Measurements from ENCODE around the gene PRDM16. TPM values are rescaled to one million over a fixed set of nuclear protein-coding genes. Genes with fewer than 3 reads are reported as not detected.

The PRDM16 gene
- total RNA-seq, 4 donors from 2014 or later, result 0.26 to 7.7 (median 0.35) TPM; not detected in 1

DNA sequence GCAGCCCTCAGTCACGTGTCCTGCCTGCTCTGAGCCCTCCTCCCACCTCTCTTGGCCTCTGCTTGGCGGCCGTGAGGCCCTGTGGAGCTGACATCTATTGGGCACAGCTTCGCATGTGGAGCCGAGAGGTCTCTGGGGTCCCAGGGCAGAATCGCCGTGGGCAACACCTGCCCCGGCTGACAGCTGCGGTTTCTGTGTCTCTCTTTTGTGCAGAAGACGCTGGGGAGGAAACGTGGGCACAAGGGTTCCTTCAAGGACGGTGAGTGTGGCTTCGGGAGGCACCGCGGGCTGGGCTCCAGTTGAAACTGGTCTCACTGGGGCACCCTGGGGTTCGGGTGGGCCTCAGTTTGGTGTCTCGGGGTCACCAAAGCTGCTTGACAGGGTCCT, 396.9 kb downstream of the PRDM16 start:
- Histone ChIP-seq H3K4me3 (no peak overlapping the region), H3K27me3 (no peaks in the 10 kb centered on the region), H3K36me3 (no peaks in the 10 kb centered on the region), H3K4me1 (no peaks in the 10 kb centered on the region), H3K9me3 (no peaks in the 10 kb centered on the region), H3K27ac (no peak overlapping the region)
- intact Hi-C loops (cut with DNase I; ENCODE audit: low total_unique reads), result no loop called here
- DNase-seq, result no peak
- no peak for TF ChIP-seq POLR2A (IDR thresholded peaks at IDR 0.05)
- TF ChIP-seq, protein P1, sequence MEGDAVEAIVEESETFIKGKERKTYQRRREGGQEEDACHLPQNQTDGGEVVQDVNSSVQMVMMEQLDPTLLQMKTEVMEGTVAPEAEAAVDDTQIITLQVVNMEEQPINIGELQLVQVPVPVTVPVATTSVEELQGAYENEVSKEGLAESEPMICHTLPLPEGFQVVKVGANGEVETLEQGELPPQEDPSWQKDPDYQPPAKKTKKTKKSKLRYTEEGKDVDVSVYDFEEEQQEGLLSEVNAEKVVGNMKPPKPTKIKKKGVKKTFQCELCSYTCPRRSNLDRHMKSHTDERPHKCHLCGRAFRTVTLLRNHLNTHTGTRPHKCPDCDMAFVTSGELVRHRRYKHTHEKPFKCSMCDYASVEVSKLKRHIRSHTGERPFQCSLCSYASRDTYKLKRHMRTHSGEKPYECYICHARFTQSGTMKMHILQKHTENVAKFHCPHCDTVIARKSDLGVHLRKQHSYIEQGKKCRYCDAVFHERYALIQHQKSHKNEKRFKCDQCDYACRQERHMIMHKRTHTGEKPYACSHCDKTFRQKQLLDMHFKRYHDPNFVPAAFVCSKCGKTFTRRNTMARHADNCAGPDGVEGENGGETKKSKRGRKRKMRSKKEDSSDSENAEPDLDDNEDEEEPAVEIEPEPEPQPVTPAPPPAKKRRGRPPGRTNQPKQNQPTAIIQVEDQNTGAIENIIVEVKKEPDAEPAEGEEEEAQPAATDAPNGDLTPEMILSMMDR (IDR thresholded peaks at IDR 0.05), result no peak

DNA sequence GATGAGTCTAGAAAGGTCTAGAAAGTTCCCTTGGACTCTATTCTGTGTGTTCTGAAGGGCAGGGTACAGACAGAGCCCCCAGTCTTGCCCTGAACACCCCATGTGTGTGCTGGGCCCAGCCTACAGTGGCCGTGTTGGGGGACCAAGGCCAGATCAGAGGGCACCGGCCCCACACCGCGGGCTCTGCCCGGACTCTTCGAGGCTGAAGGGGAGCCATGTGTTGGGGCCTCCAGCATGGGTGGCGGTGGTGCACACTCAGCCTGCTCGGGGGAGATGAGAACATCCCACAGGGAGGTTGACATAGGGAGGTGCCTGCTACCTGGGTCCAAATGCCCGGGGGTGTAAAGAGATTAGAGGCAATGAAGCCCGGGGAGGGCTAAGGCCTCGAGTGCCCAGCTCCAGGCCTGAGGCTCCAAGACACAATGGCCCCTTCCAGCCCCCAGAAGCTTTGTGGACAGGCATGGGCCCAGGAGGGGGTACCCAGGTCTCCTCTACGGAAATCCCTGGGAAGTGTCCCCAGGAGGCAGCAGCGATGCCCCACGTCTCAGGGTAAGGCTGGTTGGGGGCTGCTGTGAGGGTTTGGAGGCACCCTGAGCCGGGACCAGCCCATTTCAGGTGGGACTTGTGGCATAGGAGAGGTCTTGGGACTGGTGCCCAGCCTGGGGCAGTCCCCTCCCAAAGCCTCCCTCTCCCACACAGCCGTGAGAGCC, 397.5 kb downstream of the PRDM16 start:
- TF ChIP-seq, protein P1 (IDR thresholded peaks at IDR 0.05), result no peak
- no peak for TF ChIP-seq POLR2A (IDR thresholded peaks at IDR 0.05)
- intact Hi-C loops (cut with DNase I; ENCODE audit: low total_unique reads), result no loop called here
- no peak for DNase-seq

GRCh38 chr1:3467096-3468036, 398.4 kb downstream of the PRDM16 start:
- no peaks in the 10 kb centered on the region for H3K27me3 ChIP-seq
- no peak for DNase-seq
- H3K4me3 ChIP-seq, result no peak overlapping the region
- intact Hi-C loops (cut with DNase I; ENCODE audit: low total_unique reads), result no loop called here
- no peaks in the 10 kb centered on the region for H3K4me1 ChIP-seq
- H3K9me3 ChIP-seq, result no peaks in the 10 kb centered on the region
- no peaks in the 10 kb centered on the region for H3K36me3 ChIP-seq
- H3K27ac ChIP-seq, result no peak overlapping the region
- TF ChIP-seq POLR2A (IDR thresholded peaks at IDR 0.05), result no peak
- TF ChIP-seq, protein P1 (IDR thresholded peaks at IDR 0.05), result no peak

More for the DNA sequence above, 397.5 kb downstream of the PRDM16 start:
- H3K4me1 ChIP-seq, result no peaks in the 10 kb centered on the region
- H3K9me3 ChIP-seq, result no peaks in the 10 kb centered on the region
- H3K4me3 ChIP-seq, result no peak overlapping the region
- H3K36me3 ChIP-seq, result no peaks in the 10 kb centered on the region
- no peaks in the 10 kb centered on the region for H3K27me3 ChIP-seq
- no peak overlapping the region for H3K27ac ChIP-seq

DNA sequence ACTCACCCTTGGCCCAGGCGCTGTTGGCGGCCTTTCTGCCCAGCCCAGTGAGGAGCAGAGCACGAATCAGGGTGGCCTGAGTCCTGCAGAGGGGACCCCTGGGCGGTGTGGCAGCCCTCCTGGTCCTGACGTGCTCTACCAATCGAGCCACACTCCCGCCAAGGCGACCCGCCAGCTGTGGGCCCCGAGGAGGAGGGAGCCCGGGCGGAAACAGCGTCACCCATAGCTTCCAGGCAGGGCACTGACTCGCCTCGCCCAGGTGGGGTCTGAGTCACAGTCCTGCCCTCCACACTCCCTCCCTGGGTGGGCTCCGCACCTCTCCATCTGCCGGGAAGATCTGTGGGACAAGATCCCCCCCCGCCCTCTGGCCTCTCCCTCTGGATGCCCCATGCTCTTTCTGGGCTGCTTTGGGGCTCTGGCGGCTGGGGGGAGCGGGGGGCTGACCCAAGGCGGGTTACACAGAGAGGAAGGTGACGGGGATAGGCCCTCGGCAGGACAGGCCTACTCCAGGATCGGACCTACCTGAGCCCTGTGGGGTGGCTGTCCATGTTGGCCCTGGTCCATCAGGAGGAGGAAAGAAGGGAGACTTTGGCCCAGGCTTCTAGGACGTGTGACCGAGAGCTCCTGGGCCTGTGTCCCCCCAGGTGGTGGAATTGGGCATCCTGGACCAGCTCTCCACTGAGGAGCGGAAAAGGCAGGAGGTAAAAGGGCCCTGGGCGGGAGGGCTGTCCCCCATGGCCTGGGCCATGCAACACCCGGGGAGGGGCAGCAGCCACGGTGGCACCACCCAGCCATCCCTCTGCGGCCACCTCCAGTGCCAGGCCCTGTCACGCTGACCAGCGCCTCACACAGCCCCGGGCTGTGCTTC, 399.5 kb downstream of the PRDM16 start:
- Histone ChIP-seq H3K36me3 (no peaks in the 10 kb centered on the region), H3K4me1 (no peaks in the 10 kb centered on the region), H3K27me3 (no peaks in the 10 kb centered on the region), H3K4me3 (no peak overlapping the region), H3K9me3 (no peaks in the 10 kb centered on the region), H3K27ac (no peak overlapping the region)
- TF ChIP-seq, protein P1 (IDR thresholded peaks at IDR 0.05), result no peak
- no peak for TF ChIP-seq POLR2A (IDR thresholded peaks at IDR 0.05)
- intact Hi-C loops (cut with DNase I; ENCODE audit: low total_unique reads), result no loop called here
- DNase-seq, result no peak

Measured in uterus (tissue), 4 donors.